A673 (cell line): ENCODE measurements around the gene ANKRD11.

Experiments used
- CTCF ChIP-seq: fragments of 300-800, 200-600 bp; sonication (generic); conservative IDR thresholded peaks from 2 replicates; pipeline ENCODE4 v1.5.1; 2017; ENCODE audit warnings: low read depth, mild to moderate bottlenecking, antibody characterized with exemption, low read length, moderate library complexity, mixed read lengths
- EZH2 ChIP-seq: fragments of 200-600 bp; sonication (generic); IDR thresholded peaks from 2 replicates; pipeline ENCODE4 v1.6.1; 2017; ENCODE audit warnings: borderline replicate concordance, low read depth, mild to moderate bottlenecking, mixed read lengths, antibody characterized with exemption, low read length; ENCODE audit not compliant: poor library complexity, severe bottlenecking

DNA sequence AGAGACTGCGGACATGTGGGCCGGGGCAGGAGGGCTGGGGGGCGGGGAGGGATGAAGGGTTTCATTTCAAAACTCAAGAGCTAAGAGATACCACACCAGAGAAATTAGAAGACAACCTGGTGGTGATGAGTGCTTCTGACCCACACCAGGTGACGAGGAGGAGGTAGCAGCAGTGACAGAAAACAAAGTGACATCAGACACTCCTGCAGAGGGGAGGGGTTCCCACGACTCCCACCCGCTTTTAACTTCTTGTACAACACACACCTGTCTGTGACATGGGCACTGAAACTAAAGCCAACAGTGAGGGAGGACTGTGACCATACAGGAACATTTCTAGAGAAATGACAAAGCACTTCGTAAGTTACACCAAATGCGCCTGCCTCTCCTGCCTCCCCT is 112.9 kb downstream of the ANKRD11 start:
- TF ChIP-seq CTCF (no peak), EZH2 (no peak)
